Thyroid gland (tissue), 4 donors: Measurements from ENCODE around the gene PER3.

Source experiments
- CTCF ChIP-seq, 6 experiments: fragments of 200-600 bp in 3 of 6; fragments of 450-650 bp in 3 of 6; sonication (generic) in 3 of 6; IDR thresholded peaks; one replicate each; pipeline ENCODE4 v1.5.1; 2016 to 2019; ENCODE audit warnings: antibody characterized with exemption in 6 of 6, mild to moderate bottlenecking in 2 of 6, inconsistent platforms in 1 of 6, moderate library complexity in 1 of 6
- POLR2A ChIP-seq, 2 donors: fragments of 450-650 bp; IDR thresholded peaks; one replicate each; pipeline ENCODE4 v1.6.1; 2017; ENCODE audit warnings: antibody characterized with exemption in 2 of 2, mild to moderate bottlenecking in 2 of 2, moderate library complexity in 1 of 2

GRCh38 chr1:7783178-7783711 is 846 bp upstream of the PER3 start:
- TF ChIP-seq CTCF (IDR thresholded peaks at IDR 0.05), result no peak
- TF ChIP-seq POLR2A (IDR thresholded peaks at IDR 0.05), result no peak
